ES-I3 (cell line): ENCODE results near the gene KCNA3.

Experiments
- H3K36me3 ChIP-seq: 2 replicates; pipeline ENCODE4 v1.6.1; 2013; ENCODE audit warnings: mild to moderate bottlenecking, low read length, control low read depth, moderate library complexity; ENCODE audit not compliant: insufficient read depth
- H3K4me1 ChIP-seq: 2 replicates; pipeline ENCODE4 v1.6.1; 2013; ENCODE audit warnings: mild to moderate bottlenecking, control low read depth, low read length; ENCODE audit not compliant: insufficient read depth
- H3K9ac ChIP-seq: 2 replicates; pipeline ENCODE4 v1.6.1; 2013; ENCODE audit warnings: low read depth, mild to moderate bottlenecking, low read length, moderate library complexity
- H3K9me3 ChIP-seq: 2 replicates; pipeline ENCODE4 v1.6.1; 2013; ENCODE audit warnings: mild to moderate bottlenecking, low read length, moderate library complexity; ENCODE audit not compliant: control insufficient read depth, insufficient read depth

Gene KCNA3

DNA sequence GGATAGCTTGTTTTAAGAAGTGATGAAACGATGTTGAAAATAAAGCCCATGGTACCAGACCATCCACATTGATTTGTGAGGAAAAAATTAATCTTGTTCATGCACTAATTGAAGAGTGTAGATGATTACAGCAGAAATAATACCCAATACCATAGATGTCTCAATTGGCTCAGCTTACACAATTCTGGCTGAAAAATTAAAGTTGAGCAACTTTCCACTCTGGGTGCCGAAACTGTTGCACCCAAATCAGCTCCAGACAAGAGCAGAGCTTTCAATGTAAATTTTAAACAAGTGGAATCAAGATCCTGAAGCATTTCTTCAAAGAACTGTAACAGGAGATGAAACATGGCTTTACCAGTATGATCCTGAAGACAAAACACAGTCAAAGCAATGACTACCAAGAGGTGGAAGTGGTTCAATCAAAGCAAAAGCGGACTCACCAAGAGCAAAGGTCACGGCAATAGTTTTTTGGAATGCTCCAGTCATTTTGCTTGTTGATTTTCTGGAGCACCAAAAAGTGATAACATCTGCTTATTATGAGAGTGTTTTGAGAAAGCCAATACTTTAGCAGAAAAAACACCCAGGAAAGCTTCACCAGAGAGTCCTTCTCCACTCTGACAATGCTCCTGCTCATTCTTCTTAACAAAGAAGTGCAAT, 16.1 kb upstream of the KCNA3 start:
- Histone ChIP-seq H3K9ac (no peak overlapping the region), H3K36me3 (no peaks in the 10 kb centered on the region), H3K4me1 (no peaks in the 10 kb centered on the region), H3K9me3 (no peaks in the 10 kb centered on the region)

DNA sequence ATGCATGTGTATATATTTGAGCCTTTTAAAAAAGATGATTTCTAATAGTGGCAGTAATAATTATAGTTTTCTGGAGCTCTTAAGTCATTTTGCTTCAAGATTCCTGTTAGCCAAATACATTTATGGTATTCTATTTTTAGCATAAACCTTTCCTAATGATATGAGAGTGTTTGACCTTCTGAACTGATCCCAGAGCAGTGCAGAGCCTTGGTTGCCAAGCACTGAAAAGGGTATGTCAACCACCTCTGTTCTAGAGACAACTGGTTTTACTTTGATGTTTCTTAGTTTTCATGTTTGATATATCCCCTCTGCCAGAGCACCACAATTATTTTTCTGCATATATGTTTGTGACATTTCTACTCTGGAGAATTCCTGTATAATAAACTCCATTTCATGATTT, 15.1 kb upstream of the KCNA3 start:
- H3K36me3 ChIP-seq = no peaks in the 10 kb centered on the region
- H3K9ac ChIP-seq = no peak overlapping the region
- no peaks in the 10 kb centered on the region for H3K4me1 ChIP-seq
- H3K9me3 ChIP-seq = no peaks in the 10 kb centered on the region

DNA sequence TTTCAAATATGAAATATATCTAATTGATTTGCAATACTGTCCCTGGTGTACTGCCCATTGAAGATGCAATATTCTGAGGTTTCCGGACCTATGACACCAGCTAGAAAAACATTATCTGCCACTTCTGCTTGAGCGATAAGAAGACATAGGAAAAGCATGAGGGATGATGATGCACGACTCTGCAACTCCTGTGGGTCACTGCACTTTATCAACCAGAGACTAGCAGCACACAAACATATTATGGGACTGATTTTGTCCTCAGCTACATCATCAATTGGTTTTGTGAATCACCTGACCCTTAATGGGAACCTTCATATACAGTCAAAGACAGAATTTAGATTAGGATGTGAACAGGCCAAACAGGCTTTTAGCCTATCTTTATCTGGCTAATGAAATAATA, 13.8 kb upstream of the KCNA3 start:
- Histone ChIP-seq H3K36me3 (no peaks in the 10 kb centered on the region), H3K4me1 (no peaks in the 10 kb centered on the region), H3K9me3 (no peaks in the 10 kb centered on the region), H3K9ac (no peak overlapping the region)

DNA sequence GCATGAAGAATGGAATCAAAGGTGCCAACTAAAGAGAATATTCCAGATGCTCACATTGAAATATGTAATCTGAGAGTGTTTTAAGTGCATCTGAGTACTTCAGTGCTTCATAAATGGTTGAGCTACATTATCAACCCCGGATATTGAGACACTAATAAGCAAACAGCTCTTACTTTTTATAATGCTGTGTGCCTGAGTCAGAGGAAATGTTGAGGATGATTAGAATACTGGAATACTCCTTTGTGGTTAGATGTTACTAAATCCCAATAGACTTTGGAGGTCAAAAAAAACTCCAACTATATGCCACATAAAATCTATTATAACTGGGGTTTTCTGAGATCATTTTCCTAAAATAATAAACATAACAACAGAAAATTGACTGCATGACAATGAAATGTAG, 12.5 kb upstream of the KCNA3 start:
- Histone ChIP-seq H3K9ac (no peak overlapping the region), H3K9me3 (no peaks in the 10 kb centered on the region), H3K4me1 (no peaks in the 10 kb centered on the region; the same call in 1 of the 2 replicates), H3K36me3 (no peaks in the 10 kb centered on the region)

DNA sequence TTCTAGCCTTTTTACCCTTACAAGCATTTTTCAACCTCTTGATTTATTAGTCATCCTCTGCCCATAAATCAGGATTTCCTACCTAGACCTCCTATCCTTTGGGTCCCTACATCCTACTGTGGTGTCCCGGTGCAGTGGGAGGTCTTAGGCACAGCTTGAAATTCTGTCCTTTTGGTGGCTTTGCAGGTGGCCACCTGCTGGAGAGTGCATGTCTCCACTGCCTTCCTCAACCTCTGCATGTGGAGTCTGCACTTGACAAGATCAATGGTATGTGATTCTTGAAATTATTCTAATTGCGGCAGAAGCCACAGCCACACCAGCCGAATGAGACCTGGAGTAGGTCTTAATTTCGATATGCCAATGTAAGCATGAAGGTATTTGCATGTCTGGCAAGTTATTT, 11.4 kb upstream of the KCNA3 start:
- H3K4me1 ChIP-seq = no peaks in the 10 kb centered on the region; the same call in 1 of the 2 replicates
- H3K9me3 ChIP-seq = no peaks in the 10 kb centered on the region
- H3K9ac ChIP-seq = no peak overlapping the region
- no peaks in the 10 kb centered on the region for H3K36me3 ChIP-seq

DNA sequence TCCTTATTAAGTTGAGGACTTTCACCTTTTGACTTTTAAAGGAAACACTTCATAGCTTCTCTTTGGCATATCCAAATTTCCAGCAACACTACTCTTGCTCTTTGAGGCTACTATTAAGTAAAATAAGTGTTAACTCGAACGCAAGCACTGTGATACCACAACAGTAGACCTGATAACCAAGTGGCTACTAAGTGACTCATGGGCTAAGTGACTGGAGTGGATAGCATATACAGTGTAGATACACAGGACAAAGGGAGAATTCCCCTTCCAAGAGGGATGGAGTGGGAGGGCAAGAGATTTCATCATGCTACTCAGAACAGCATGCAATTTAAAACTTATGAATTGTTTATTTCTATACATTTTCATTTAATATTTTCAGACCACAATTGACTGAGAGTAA, 9.8 kb upstream of the KCNA3 start:
- Histone ChIP-seq H3K9me3 (no peaks in the 10 kb centered on the region), H3K4me1 (no peaks in the 10 kb centered on the region; the same call in 1 of the 2 replicates), H3K36me3 (no peaks in the 10 kb centered on the region), H3K9ac (no peak overlapping the region)

DNA sequence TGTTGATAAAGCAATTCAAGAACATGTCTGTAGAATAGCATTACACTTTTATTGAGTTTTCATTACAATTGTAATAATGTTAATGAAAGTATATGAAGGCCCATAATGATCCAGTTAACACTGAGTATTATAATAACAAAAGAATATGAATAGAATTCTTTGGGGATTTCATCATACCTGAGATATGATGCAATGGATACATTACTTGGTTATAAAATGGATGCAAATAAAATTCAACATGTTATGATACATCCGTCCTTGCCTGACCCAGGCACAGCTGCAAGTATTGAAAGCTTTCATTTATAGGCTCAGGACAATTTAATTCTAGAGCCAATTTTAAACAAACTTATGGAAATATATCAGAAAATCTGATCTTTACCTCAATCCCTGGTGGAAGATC, 8.2 kb upstream of the KCNA3 start:
- Histone ChIP-seq H3K36me3 (no peaks in the 10 kb centered on the region), H3K4me1 (no peaks in the 10 kb centered on the region; the same call in 1 of the 2 replicates), H3K9ac (no peak overlapping the region), H3K9me3 (no peaks in the 10 kb centered on the region)

DNA sequence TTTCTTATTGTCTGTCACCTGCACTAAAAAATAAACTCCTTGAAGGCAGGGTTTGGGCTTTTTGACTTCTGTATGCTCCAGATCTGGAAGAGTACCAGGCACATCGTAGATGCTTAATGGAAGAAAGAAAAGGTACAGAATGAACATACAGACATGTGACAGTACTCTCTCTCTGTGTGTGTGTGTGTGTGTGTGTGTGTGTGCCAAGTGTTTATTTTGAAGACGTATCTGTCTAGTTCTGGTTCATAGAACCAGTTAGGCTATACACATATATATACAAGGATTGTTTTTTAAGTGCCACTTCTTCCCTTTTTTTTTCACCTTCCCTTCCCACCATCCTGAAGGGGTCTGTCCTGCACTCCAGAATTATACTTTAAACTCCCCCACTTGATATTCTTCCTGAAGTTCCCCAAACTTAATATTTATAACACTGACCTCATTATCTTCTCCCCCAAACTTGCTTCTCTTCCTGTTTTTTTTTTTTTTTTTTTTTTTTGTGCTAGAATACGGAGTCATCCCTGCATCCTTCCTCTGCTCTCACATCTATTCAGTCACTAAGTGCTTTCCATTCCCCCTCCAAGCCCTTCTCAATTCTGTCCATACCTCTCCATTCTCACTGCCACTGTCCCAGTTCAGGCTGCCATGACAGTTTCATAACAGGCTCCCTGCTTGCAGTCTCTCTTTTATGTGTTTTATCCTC, 5.4 kb upstream of the KCNA3 start:
- Histone ChIP-seq H3K9ac (no peak overlapping the region), H3K9me3 (no peaks in the 10 kb centered on the region), H3K36me3 (no peaks in the 10 kb centered on the region), H3K4me1 (peaks cover 3% of the 10 kb centered on the region; the same call in 1 of the 2 replicates)

DNA sequence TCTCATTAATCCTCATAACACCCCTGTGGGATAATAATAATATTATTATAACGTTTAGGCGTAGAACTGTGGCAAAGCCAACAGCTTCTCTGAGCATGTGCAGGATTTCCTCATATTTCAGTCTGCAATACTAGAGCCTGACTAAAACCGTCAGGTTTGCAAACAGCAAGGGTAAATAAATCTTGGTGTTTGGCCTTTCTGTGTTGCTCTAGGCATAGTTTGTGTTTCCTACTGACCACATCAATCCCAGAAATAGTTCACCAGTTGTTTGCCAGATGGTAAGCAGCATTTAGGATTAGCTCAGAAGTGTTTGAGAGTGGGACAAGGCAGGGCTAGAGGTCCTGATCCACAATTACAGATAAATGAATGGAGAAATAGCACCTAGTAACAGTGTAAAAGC, 2.8 kb upstream of the KCNA3 start:
- H3K4me1 ChIP-seq = peaks cover 3% of the 10 kb centered on the region; the same call in 1 of the 2 replicates
- H3K9ac ChIP-seq = no peak overlapping the region
- H3K9me3 ChIP-seq = no peaks in the 10 kb centered on the region
- H3K36me3 ChIP-seq = no peaks in the 10 kb centered on the region

DNA sequence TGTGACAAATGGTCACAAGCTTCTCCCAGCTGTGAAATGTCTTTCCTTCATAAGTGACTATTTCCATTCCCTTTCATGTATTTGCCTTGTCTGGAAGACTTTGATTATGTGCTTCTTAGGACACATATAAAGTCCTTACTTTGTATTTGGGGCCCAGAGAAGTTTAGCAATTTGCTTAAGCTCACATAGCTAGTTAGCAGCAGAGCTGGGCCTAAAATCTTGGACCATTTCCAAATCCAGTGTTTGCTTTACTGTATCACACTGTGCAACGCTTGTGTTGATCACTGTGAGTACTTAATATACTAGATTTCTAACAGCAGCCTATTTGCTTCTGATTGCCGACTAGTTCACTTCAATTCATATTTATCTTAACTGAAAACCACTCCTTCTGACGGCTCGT, 2.2 kb upstream of the KCNA3 start:
- no peak overlapping the region for H3K9ac ChIP-seq
- H3K9me3 ChIP-seq = no peaks in the 10 kb centered on the region
- H3K4me1 ChIP-seq = peaks cover 3% of the 10 kb centered on the region; the same call in 1 of the 2 replicates
- H3K36me3 ChIP-seq = no peaks in the 10 kb centered on the region

DNA sequence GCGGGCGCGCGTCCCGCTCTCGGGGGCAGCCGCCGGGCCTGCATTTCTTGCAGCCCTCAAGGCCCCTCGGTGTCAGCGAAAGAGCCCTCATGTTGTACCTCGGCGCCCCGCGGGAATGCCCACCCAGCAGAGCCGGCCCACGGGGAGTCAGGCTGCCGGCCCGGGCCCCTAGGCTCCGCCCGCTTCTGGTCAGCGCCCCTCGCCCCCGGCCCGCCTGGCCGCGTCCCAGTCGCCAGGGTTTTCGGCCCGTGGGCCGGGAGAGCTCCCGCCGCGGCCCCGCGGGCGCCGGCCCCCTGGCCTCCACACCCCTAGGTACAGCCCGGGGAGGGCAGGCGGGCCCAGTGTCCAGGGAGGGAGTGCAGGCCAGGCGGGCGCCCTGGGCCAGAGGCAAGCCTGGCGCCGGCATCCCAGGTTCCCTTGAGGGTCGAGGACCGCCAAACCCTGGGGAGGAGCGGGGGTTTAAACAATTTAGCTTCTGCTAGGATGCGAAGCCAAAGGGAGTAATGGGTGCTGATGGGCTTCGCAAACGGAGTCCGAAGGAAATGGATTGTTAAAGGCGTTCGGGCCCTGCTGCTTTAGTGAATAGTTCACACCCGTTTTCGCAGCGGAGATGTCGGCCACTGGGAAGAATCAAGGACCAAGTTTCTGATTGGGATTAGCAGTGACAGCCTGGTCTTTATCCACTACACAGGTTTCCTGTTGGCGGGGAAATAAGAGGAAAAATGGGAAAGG, 486 bp upstream of the KCNA3 start:
- peaks cover 3% of the 10 kb centered on the region; the same call in 1 of the 2 replicates for H3K4me1 ChIP-seq
- peak overlapping the region; percentile 58 for H3K9ac ChIP-seq
- H3K36me3 ChIP-seq = no peaks in the 10 kb centered on the region
- no peaks in the 10 kb centered on the region for H3K9me3 ChIP-seq

DNA sequence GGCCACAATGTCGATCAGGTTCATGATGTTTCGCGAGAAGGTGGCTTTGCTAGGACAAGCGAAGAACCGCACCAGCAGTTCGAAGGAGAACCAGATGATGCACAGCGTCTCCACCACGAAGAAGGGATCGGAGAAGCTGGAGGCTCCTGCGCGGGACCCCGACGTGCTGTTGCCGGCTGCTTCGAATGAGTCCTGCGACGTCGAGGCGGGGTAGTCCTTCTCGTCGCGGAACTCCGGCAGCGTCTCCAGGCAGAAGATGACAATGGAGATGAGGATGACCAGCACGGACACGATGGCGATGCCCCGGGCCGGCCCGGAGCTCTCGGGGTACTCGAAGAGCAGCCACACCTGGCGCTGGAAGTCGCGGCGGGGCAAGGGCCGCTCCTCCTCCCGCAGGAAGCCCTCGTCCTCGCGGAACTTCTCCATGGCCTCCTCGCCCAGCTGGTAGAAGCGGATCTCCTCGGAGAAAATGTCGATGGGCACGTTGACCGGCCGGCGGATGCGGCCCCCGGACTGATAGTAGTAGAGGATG, 869 bp downstream of the KCNA3 start:
- peak overlapping the region; percentile 58; the same call in 1 of the 2 replicates for H3K9ac ChIP-seq

DNA sequence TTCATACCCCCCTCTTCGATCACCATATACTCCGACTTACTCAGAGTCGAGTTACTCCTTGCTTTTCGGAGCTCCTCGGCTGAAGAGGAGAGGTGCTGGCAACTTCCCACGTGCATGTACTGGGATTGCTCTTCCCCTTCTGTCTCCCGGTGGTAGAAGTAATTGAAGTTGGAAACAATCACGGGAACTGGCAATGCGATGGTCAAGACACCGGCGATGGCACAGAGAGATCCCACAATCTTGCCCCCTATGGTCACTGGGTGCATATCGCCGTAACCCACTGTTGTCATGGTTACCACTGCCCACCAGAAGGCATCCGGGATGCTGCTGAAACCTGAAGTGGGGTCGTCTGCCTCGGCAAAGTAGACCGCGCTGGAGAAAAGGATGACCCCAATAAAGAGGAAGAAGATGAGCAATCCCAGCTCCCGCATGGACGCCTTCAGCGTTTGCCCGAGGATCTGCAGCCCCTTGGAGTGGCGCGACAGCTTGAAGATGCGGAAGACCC, 1.5 kb downstream of the KCNA3 start:
- Histone ChIP-seq H3K9ac (no peak overlapping the region), H3K9me3 (no peaks in the 10 kb centered on the region), H3K36me3 (no peaks in the 10 kb centered on the region), H3K4me1 (peaks cover 3% of the 10 kb centered on the region; the same call in 1 of the 2 replicates)

More for the DNA sequence above, 869 bp downstream of the KCNA3 start:
- no peaks in the 10 kb centered on the region for H3K36me3 ChIP-seq
- H3K9me3 ChIP-seq = no peaks in the 10 kb centered on the region
- H3K4me1 ChIP-seq = peaks cover 3% of the 10 kb centered on the region; the same call in 1 of the 2 replicates

DNA sequence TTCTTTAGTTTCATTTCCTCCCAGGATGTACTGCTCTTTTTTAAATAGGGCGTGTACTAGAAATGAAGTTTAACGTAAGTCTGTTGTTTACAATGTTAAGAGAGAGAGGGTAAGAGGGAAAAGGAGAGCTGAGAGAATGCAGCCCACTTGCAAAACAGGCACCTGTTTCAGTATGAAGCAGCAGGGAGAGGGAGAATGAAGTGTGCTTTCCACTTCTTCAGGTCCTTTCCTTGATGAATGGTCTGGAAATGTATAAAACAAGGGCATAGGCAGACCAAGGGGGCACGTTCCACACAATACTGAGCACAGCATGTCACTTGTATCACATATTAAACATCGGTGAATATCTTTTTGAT, 2.0 kb downstream of the KCNA3 start:
- no peaks in the 10 kb centered on the region for H3K36me3 ChIP-seq
- H3K9ac ChIP-seq = no peak overlapping the region
- H3K4me1 ChIP-seq = peaks cover 3% of the 10 kb centered on the region; the same call in 1 of the 2 replicates
- no peaks in the 10 kb centered on the region for H3K9me3 ChIP-seq
